Activated CD4-positive, alpha-beta T cell treated with anti-CD3 and anti-CD28 coated beads, Interleukin-2, amount 50 U/mL, for 24 hours (primary cell): ENCODE results near the gene PROCA1.
"Not testable (repeated sequence)": the region's sequence is repeated elsewhere in the genome, so short reads cannot be mapped to it uniquely, and the experiment has no call there.

Source experiments
- DNase-seq, 2 donors: peaks; one replicate each; pipeline ENCODE4 v3.0.0-alpha.2; 2020; ENCODE audit warnings: low read depth in 1 of 2, low spot score in 1 of 2

PROCA1 gene

GRCh38 chr17:28725660-28726225 lies 14.1 kb upstream of the PROCA1 start:
- peak in 1 of 2 donors; percentile 70 for DNase-seq

GRCh38 chr17:28725166-28725659 lies 13.5 kb upstream of the PROCA1 start:
- peak in 1 of 2 donors; percentile 44 for DNase-seq

- DNase-seq = no peak
Measured at GRCh38 chr17:28724500-28725165, 12.9 kb upstream of the PROCA1 start.

- not testable (repeated sequence) for DNase-seq
Measured at GRCh38 chr17:28723836-28724499, 12.3 kb upstream of the PROCA1 start.

- DNase-seq = no peak
Measured at GRCh38 chr17:28723159-28723835, 11.6 kb upstream of the PROCA1 start.

- DNase-seq = no peak
Measured at GRCh38 chr17:28722417-28723158, 10.9 kb upstream of the PROCA1 start.

GRCh38 chr17:28720997-28721329 lies 9.3 kb upstream of the PROCA1 start:
- not testable (repeated sequence) for DNase-seq

GRCh38 chr17:28720247-28720996 lies 8.7 kb upstream of the PROCA1 start:
- no peak for DNase-seq

GRCh38 chr17:28719021-28719433 lies 7.3 kb upstream of the PROCA1 start:
- DNase-seq = no peak

- no peak for DNase-seq
Measured at GRCh38 chr17:28718333-28719020, 6.8 kb upstream of the PROCA1 start.

- DNase-seq = no peak
Measured at GRCh38 chr17:28717578-28718332, 6.1 kb upstream of the PROCA1 start, which contains the start of gene RAB34. RAB34 (minus strand) TSS chr17:28717868; CDS start chr17:28717266, 602 bp downstream.

- DNase-seq = no peak
Measured at GRCh38 chr17:28716740-28717577, 5.3 kb upstream of the PROCA1 start.

- DNase-seq = no peak
Measured at GRCh38 chr17:28715217-28715616, 3.5 kb upstream of the PROCA1 start.

GRCh38 chr17:28714281-28714680 lies 2.6 kb upstream of the PROCA1 start:
- DNase-seq = no peak

- DNase-seq = no peak
Measured at GRCh38 chr17:28712705-28713415, 1.2 kb upstream of the PROCA1 start.

- peak; percentile 30 to 64 for DNase-seq
Measured at GRCh38 chr17:28712032-28712704, 480 bp upstream of the PROCA1 start.
